Measurements from ENCODE around the gene OR2J2. TPM values are rescaled to one million over a fixed set of nuclear protein-coding genes. Genes with fewer than 3 reads are reported as not detected.

OR2J2 gene
- total RNA-seq, 1 experiment from 2014 or later, result not detected

Other genes starting within 250 kb of the OR2J2 start
- 66.8 and 72.7 TPM in 2 replicates for gene TRIM27, start 246.9 kb upstream of the OR2J2 start, total RNA-seq (2014; rRNA removed; shearing (Covaris generic))
- 1.2 and 3.0 TPM in 2 replicates for gene ZNF311, start 165.6 kb upstream of the OR2J2 start, total RNA-seq (2014; rRNA removed; shearing (Covaris generic))
- not detected in 2 replicates for gene OR2W1, start 125.7 kb upstream of the OR2J2 start, total RNA-seq (2014; rRNA removed; shearing (Covaris generic))
- not detected in 2 replicates for gene OR2B3, start 83.6 kb upstream of the OR2J2 start, total RNA-seq (2014; rRNA removed; shearing (Covaris generic))
- gene OR2J1, start 71.4 kb upstream of the OR2J2 start, total RNA-seq (2014; rRNA removed; shearing (Covaris generic)), result not detected in 2 replicates
- not detected in 2 replicates for gene OR2J3, start 62.8 kb upstream of the OR2J2 start, total RNA-seq (2014; rRNA removed; shearing (Covaris generic))
- not detected in 2 replicates for gene OR14J1, start 130.8 kb downstream of the OR2J2 start, total RNA-seq (2014; rRNA removed; shearing (Covaris generic))
- not detected in 2 replicates for gene OR5V1, start 198.0 kb downstream of the OR2J2 start, total RNA-seq (2014; rRNA removed; shearing (Covaris generic))
- not detected in 2 replicates for gene OR12D3, start 204.4 kb downstream of the OR2J2 start, total RNA-seq (2014; rRNA removed; shearing (Covaris generic))
- not detected in 2 replicates for gene OR12D2, start 224.7 kb downstream of the OR2J2 start, total RNA-seq (2014; rRNA removed; shearing (Covaris generic))
- gene OR12D1, start 244.0 kb downstream of the OR2J2 start, total RNA-seq (2014; rRNA removed; shearing (Covaris generic)), result not detected in 2 replicates

Measured in H4 (cell line).